Heart right ventricle (tissue), 16 donors: ENCODE data around the gene HUNK. TPM values are rescaled to one million over a fixed set of nuclear protein-coding genes. Genes with fewer than 3 reads are reported as not detected.

Experiments used
- ATAC-seq, 8 donors: fragments of 200-7000 bp; cut with Tn5 transposase; one replicate each; pipeline ENCODE4 v1.9.1; 2020; ENCODE audit warnings: mild to moderate bottlenecking in 8 of 8, moderate library complexity in 8 of 8, moderate number of reproducible peaks in 1 of 8
- DNase-seq, 2 donors: peaks; one replicate each; pipeline ENCODE4 v3.0.0-alpha.2; 2020
- H3K27ac ChIP-seq, 10 donors: fragments of 200-600 bp; sonication (generic) in 2 of 10; one replicate each; pipeline versions ENCODE4 v1.5.0 to v1.8.0; 2020 to 2022; ENCODE audit warnings: mild to moderate bottlenecking in 3 of 10
- H3K27me3 ChIP-seq, 7 donors: fragments of 200-600 bp; one replicate each; pipeline ENCODE4 v1.8.0; 2021 to 2022; ENCODE audit warnings: mild to moderate bottlenecking in 2 of 7
- H3K36me3 ChIP-seq, 9 donors: fragments of 200-600 bp; sonication (generic) in 1 of 9; one replicate each; pipeline versions ENCODE4 v1.5.0 to v1.8.0; 2020 to 2022; ENCODE audit warnings: mild to moderate bottlenecking in 2 of 9
- H3K4me1 ChIP-seq, 9 donors: fragments of 200-600 bp; sonication (generic) in 1 of 9; one replicate each; pipeline versions ENCODE4 v1.5.0 to v1.8.0; 2020 to 2022; ENCODE audit warnings: mild to moderate bottlenecking in 4 of 9
- H3K4me3 ChIP-seq, 10 donors: fragments of 200-600 bp; sonication (generic) in 2 of 10; one replicate each; pipeline versions ENCODE4 v1.5.0 to v1.8.0; 2020 to 2022; ENCODE audit warnings: mild to moderate bottlenecking in 7 of 10, moderate library complexity in 2 of 10
- H3K9me3 ChIP-seq, 11 donors: fragments of 200-600 bp in 10 of 11; sonication (generic) in 2 of 11; one replicate each; pipeline versions ENCODE4 v1.5.0 to v1.8.0; 2013 to 2022; ENCODE audit warnings: mild to moderate bottlenecking in 2 of 11, control low read depth in 1 of 11, moderate library complexity in 1 of 11
- WGBS, 2 donors: extraction: QIAGEN DNeasy Blood & Tissue Kit; methylation state at CpG; one replicate each; pipeline ENCODE4 v1.1.7; 2013; ENCODE audit warnings: inconsistent platforms in 1 of 2; 5-methylcytosine and 5-hydroxymethylcytosine counted together
- intact Hi-C, 10 donors: fragments of 100-400 bp; cut with DNase I; formaldehyde crosslinking; loops; one replicate each; pipeline versions ENCODE4 v1.11.1 to v1.14.2; 2022
- polyA plus RNA-seq, 2 donors: library from polyadenylated mRNA; stranded (reverse); fragments of 200-250 nt; gene quantifications; one replicate each; pipeline ENCODE4 v1.2.3, GENCODE V29; 2013
- total RNA-seq, 10 donors: library from RNA; stranded (reverse); fragmentation: NEBNext Ultra II Directional in 3 of 10; extraction: Animal tissue kit (Norgen Biotek cat#: 25700) in 3 of 10; gene quantifications; one replicate each; pipeline versions ENCODE4 v1.2.1 to v1.2.4, GENCODE V29; 2021 to 2023
- TF ChIP-seq, protein P1 (sequence below), 9 donors: fragments of 200-600 bp; sonication (generic) in 2 of 9; IDR thresholded peaks; one replicate each; pipeline versions ENCODE4 v1.5.0 to v1.8.0; 2021 to 2022; ENCODE audit warnings: antibody characterized with exemption in 9 of 9, mild to moderate bottlenecking in 5 of 9, moderate library complexity in 1 of 9
- donor health status: Arrhythmogenic right ventricular cardiomyopathy.
- donor health status: ischemic (EF 13 %, LVEDD 7.1; RV severe dilation, severe dysfunction).
- donor health status: healthy with polysubstance abuse.
- donor health status: DM: no; HTN: yes; CAD: no.
- donor health status: DM: no; HTN: no; CAD: no.
- donor health status: ischemic (EF 25% LVEDD 6.9; RV normal size, moderate dysfunction).
- donor health status: ischemic (EF 25% LVEDD 5.7; RV mildly dilated, moderate dysfunction).
- donor health status: healthy.
- donor health status: DM: yes; HTN: yes; CAD: no.
- donor health status: Ischemic cardiomyopathy.
- donor health status: ischemic (EF 35%, LVEDD 5.7; RV mildly dilated, moderate dysfunction).
- donor health status: nonischemic (EF 11% LVEDD 7.7; RV severe dilation, severe dysfunction).
- donor health status: DM: yes; HTN: yes; CAD: no.
- donor health status: PGD.
- donor health status: ischemic (EF 29% LVEDD 5.4; RV normal size, mild dysfunction).
- donor health status: nonischemic (EF 23%, LVEDD 6.1; RV moderate dilation, normal function).

The HUNK gene
- total and polyA plus RNA-seq, 12 donors = 0.04 to 0.81 (median 0.10) TPM; not detected in 2

DNA sequence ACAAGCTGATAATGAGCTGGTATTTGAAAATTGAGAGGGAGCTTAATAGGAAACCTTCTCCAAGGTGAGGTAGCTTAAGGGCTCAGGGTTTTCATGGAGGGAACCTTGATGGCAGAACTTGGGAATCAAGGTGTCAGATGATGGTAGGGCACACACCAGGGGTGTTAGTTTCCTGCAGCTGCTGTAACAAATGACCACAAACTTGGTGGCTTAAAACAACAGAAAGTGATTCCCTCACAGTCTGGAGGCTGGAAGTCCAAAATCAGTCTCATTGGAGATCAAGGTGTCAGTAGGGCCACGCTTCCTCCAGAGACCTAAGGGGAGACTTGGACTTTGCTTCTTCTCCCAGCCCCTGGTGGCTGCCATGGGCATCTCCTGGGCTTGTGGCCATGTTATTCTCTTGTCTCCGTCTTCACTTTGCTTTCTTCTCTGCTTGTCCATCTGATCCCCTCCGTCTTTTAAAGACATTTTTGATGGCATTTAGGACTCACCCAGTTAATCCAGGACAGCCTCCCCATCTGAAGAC is 45.5 kb downstream of the HUNK start:
- intact Hi-C loops = no loop called here
- no peak for ATAC-seq
- TF ChIP-seq, protein P1, sequence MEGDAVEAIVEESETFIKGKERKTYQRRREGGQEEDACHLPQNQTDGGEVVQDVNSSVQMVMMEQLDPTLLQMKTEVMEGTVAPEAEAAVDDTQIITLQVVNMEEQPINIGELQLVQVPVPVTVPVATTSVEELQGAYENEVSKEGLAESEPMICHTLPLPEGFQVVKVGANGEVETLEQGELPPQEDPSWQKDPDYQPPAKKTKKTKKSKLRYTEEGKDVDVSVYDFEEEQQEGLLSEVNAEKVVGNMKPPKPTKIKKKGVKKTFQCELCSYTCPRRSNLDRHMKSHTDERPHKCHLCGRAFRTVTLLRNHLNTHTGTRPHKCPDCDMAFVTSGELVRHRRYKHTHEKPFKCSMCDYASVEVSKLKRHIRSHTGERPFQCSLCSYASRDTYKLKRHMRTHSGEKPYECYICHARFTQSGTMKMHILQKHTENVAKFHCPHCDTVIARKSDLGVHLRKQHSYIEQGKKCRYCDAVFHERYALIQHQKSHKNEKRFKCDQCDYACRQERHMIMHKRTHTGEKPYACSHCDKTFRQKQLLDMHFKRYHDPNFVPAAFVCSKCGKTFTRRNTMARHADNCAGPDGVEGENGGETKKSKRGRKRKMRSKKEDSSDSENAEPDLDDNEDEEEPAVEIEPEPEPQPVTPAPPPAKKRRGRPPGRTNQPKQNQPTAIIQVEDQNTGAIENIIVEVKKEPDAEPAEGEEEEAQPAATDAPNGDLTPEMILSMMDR (IDR thresholded peaks at IDR 0.05) = no peak
- Histone ChIP-seq H3K9me3 (peaks cover 0 to 3% (median 0%) of the 10 kb centered on the region in 11 donors), H3K36me3 (no peaks in the 10 kb centered on the region), H3K27ac (no peak overlapping the region), H3K4me1 (no peaks in the 10 kb centered on the region), H3K27me3 (no peaks in the 10 kb centered on the region), H3K4me3 (no peak overlapping the region)
- 94 to 95% methylated on average over 3 of the region's 3 CpGs for WGBS, 2 donors
- DNase-seq = no peak

DNA sequence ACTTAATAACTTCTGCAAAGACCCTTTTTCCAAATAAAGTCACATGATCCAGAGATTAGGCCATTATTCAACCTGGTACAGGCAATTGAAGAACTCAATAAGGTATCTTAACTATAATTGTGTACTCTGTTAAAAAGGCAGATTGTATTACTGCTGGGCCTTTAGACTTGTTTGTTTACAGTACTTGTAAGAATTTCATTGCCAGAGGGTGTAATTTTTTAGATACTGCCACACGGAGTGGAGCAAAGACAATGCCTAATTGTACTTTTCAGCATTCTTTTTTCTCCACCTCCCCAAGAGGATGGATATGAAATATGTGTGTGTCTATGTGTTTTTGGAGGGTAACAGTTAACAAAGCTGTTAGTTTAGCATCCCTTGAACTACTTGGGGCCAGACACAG is 47.5 kb downstream of the HUNK start:
- ATAC-seq (no peak), DNase-seq (no peak)
- 67 to 74% methylated on average over 1 of the region's 1 CpG for WGBS, 2 donors
- Histone ChIP-seq H3K9me3 (peaks cover 0 to 3% (median 0%) of the 10 kb centered on the region in 11 donors), H3K4me1 (no peaks in the 10 kb centered on the region), H3K36me3 (no peaks in the 10 kb centered on the region), H3K4me3 (no peak overlapping the region), H3K27me3 (no peaks in the 10 kb centered on the region), H3K27ac (no peak overlapping the region)
- TF ChIP-seq, protein P1 (IDR thresholded peaks at IDR 0.05) = no peak
- intact Hi-C loops = no loop called here

DNA sequence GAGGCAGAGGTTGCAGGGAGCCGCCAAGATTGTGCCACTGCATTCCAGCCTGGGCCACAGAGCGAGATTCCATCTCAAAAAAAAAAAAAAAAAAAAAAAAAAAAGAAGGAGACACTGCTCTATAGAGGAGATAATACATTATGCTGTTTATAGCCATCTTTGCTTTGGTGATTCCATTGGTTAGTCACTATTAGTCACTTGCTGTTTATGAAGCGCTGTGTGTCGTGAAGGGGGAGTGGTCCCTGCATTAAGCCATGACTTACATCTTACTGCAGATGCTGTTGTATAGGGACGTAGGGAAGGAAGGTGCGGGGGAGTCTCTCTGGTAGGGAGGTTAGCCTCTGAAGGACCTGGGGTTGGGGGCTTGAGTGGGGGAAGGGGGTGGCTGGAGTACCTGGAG is 48.3 kb downstream of the HUNK start:
- H3K27ac ChIP-seq = no peak overlapping the region
- H3K27me3 ChIP-seq = no peaks in the 10 kb centered on the region
- intact Hi-C loops = no loop called here
- no peaks in the 10 kb centered on the region for H3K4me1 ChIP-seq
- no peak for DNase-seq
- no peak overlapping the region for H3K4me3 ChIP-seq
- peaks cover 0 to 5% (median 0%) of the 10 kb centered on the region in 11 donors for H3K9me3 ChIP-seq
- H3K36me3 ChIP-seq = no peaks in the 10 kb centered on the region
- WGBS, 2 donors = 93 to 94% methylated on average over 6 of the region's 6 CpGs
- TF ChIP-seq, protein P1 (IDR thresholded peaks at IDR 0.05) = no peak
- ATAC-seq = no peak

DNA sequence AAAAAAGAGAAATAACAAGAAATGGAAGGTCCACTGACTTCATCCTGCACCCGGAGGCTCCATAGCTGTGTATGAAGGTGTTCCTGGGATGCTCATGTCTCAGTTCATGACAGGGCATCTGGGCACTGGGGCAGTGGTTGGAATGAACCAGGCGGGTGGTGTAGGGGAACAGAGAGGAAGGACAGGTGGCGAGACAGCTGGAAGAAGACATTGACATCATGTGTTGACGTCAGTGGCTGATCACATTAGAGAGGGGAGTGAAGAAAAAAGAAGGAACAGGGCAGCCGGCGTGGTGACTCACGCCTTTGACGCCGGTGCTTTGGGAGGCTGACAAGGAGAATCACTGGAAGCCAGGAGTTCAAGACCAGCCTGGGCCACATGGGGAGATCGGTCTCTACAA is 50.1 kb downstream of the HUNK start:
- H3K4me3 ChIP-seq = no peak overlapping the region
- no peaks in the 10 kb centered on the region for H3K36me3 ChIP-seq
- WGBS, 2 donors = 92 to 96% methylated on average over 10 of the region's 10 CpGs
- TF ChIP-seq, protein P1 (IDR thresholded peaks at IDR 0.05) = no peak
- no peaks in the 10 kb centered on the region for H3K27me3 ChIP-seq
- no peak overlapping the region for H3K27ac ChIP-seq
- intact Hi-C loops = no loop called here
- ATAC-seq = no peak
- DNase-seq = no peak
- H3K9me3 ChIP-seq = peaks cover 0 to 15% (median 4%) of the 10 kb centered on the region in 11 donors
- no peaks in the 10 kb centered on the region for H3K4me1 ChIP-seq
